ENCODE measurements around the gene AACS.

- TF ChIP-seq CTCF (IDR thresholded peaks at IDR 0.05) (no peak), POLR2AphosphoS5 (IDR thresholded peaks at IDR 0.05) (no peak), EP300 (IDR thresholded peaks at IDR 0.05) (no peak), POLR2A (IDR thresholded peaks at IDR 0.05) (no peak)
Measured at GRCh38 chr12:125114365-125115141, 49.3 kb downstream of the AACS start.
